Caki2 (cell line): ENCODE results near the gene TRIM71. TPM values are rescaled to one million over a fixed set of nuclear protein-coding genes. Genes with fewer than 3 reads are reported as not detected.

Experiments used
- DNase-seq: peaks from one replicate; pipeline ENCODE4 v3.0.0-alpha.2; 2015; ENCODE audit warnings: low read depth
- in situ Hi-C: cut with HindIII; loops from 2 replicates; pipeline ENCODE4 v1.10.0; 2016; ENCODE audit warnings: low sequenced_read_pairs, low pct_unique_long_range_greater_than_20kb, mixed read lengths
- total RNA-seq: library from RNA; depleted of rRNA; stranded (reverse); fragments of >200 nt; shearing (Covaris generic); gene quantifications from 2 replicates; pipeline ENCODE4 v1.2.3, GENCODE V29; 2014; ENCODE audit warnings: low replicate concordance

Gene TRIM71
- total RNA-seq, 1 experiment from 2014 or later: not detected

DNA sequence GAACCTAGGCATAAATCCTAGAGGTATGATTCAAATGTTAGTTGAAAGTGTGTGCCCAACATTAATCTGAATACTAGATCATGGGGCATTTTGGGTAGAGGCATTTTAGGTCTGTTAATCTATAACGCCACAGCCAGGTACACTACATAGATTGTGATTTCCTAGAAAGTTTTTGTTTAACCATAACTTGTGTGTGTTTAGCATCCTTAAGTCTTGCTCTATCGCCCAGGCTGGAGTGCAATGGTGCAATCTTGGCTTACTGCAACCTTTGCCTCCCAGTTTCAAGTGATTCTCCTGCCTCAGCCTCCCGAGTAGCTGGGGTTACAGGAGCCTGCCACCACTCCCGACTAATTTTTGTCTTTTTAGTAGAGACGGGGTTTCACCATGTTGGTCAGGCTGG lies 59.1 kb downstream of the TRIM71 start:
- in situ Hi-C loops: no loop called here
- no peak for DNase-seq

GRCh38 chr3:32877598-32877997 lies 59.8 kb downstream of the TRIM71 start:
- DNase-seq: no peak
- in situ Hi-C loops: no loop called here

- in situ Hi-C loops: no loop called here
- no peak for DNase-seq
Observed at GRCh38 chr3:32880225-32880624, 62.4 kb downstream of the TRIM71 start.

DNA sequence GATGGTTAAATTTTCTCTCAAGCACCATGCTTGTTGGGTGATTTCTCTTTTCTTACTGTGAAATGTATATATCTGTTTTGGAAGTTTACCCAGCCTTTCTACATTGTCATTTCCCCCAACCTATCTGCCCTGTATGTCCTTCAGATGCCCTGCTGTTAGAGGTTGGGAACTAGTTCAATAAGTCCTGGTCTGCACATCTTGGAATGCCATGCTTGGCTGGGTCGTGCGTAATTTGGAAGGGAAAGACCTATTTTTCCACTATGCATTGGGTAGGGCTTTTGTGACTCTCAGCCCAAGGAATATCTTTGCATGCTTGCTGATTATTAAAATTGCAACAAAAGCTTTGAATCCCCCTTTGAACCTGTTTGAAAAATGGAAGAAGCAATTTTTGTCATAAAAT lies 63.8 kb downstream of the TRIM71 start:
- in situ Hi-C loops: no loop called here
- no peak for DNase-seq

- in situ Hi-C loops: no loop called here
- DNase-seq: no peak
Observed at GRCh38 chr3:32882189-32882588, 64.4 kb downstream of the TRIM71 start.

- in situ Hi-C loops: no loop called here
- no peak for DNase-seq
Observed at GRCh38 chr3:32882603-32883025, 64.8 kb downstream of the TRIM71 start.

DNA sequence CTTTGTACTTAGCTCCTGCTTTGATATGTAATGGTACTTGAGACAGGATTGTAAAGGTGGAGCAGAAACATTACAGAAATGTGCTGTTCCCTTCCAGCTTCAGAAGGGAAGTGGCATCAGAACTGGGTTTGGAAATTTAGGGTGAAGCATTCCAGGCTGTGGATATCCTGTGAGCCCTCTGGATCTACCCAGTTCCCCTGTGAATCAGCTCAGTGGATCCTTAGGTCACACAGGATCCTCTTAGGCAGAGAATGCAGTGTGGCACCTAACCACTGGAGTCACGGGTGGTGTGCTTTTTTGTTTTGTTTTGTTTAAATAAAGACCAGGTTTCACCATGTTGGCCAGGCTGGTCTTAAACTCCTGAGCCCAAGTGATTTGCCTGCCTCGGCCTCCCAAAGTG lies 66.0 kb downstream of the TRIM71 start:
- no peak for DNase-seq
- in situ Hi-C loops: no loop called here

DNA sequence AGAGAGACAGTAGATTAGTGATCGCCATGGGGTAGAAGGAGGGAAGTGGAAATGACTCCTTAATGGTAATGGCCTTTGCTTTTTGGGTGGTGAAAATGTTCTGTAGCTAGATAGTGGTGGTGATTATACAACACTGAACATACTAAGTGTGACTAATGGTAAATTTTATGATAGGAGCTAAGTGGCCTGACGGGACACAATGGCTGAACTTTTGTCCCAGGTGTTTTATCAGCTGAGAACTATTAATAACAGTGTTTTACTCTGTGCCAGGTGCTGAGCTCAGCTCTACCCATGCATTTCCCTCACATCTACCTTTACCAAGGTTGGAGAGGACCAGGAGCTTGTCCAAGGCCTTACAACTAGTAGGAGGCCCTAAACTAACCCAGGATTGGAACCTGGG lies 66.8 kb downstream of the TRIM71 start:
- DNase-seq: no peak
- in situ Hi-C loops: no loop called here

DNA sequence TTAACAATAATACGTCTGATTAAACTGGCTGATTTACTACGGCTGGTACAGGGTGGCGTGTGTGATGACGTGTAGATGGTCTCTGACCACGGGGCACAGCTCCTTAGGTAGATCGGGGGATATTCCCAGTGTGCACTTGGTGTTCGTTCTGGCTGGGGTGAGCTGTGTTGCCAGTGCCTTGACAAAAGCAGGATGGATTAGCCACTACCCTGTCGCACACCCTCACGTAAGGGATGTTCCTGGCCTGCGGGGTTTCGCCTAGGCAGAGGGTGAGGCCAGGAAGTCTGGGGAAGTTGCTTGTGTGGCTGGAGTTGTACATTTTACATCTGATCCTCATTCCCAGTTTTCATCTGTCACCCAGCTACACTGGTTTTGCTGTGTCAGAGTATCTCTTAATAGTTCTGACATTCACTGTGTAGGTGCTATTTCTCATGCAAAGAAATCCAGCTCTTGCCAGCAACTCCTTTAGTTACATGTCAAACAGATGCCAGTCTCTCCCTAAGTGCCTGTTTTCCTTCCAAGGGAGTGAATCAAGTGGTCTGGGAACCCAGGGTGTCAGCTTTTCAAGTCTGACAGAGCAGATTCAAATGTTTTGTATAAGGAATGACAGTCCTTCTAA lies 67.6 kb downstream of the TRIM71 start:
- in situ Hi-C loops: no loop called here
- no peak for DNase-seq

DNA sequence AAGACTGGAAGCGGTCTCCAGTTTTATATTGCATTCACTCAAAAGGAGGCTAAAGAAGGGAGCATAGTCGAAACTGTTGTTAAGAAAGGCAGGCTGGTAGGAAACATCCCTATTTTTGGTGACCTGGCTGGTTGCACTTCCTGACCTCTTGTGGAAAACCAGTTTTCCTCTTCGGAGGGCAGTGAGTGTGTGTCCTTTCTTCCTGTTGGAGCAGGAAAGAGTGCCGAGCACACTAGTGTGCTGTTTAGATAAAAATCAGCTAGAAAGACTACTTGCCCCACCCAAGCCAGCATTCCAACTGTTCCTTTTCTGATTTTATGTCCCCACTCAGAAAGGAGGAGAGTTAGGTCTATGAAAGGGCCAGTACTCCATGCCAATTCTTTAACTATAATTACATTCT lies 68.5 kb downstream of the TRIM71 start:
- in situ Hi-C loops: no loop called here
- DNase-seq: no peak

- in situ Hi-C loops: no loop called here
Observed at GRCh38 chr3:32886911-32887310, 69.1 kb downstream of the TRIM71 start.

GRCh38 chr3:32888739-32889138 lies 70.9 kb downstream of the TRIM71 start:
- no peak for DNase-seq
- in situ Hi-C loops: no loop called here

More at GRCh38 chr3:32886911-32887310, 69.1 kb downstream of the TRIM71 start:
- DNase-seq: no peak

GRCh38 chr3:32890420-32891276 lies 72.9 kb downstream of the TRIM71 start:
- in situ Hi-C loops: no loop called here

GRCh38 chr3:32891365-32891764 lies 73.6 kb downstream of the TRIM71 start:
- no peak for DNase-seq
- in situ Hi-C loops: no loop called here

More at GRCh38 chr3:32890420-32891276, 72.9 kb downstream of the TRIM71 start:
- no peak for DNase-seq

GRCh38 chr3:32892625-32893598 lies 75.1 kb downstream of the TRIM71 start:
- in situ Hi-C loops: no loop called here
- no peak for DNase-seq

GRCh38 chr3:32894977-32895376 lies 77.2 kb downstream of the TRIM71 start:
- DNase-seq: no peak
- in situ Hi-C loops: no loop called here

GRCh38 chr3:32895701-32896100 lies 77.9 kb downstream of the TRIM71 start:
- in situ Hi-C loops: no loop called here

GRCh38 chr3:32896143-32896542 lies 78.3 kb downstream of the TRIM71 start:
- in situ Hi-C loops: no loop called here
- no peak for DNase-seq

More at GRCh38 chr3:32895701-32896100, 77.9 kb downstream of the TRIM71 start:
- no peak for DNase-seq
